ENCODE results near the gene HIVEP3. TPM values are rescaled to one million over a fixed set of nuclear protein-coding genes. Genes with fewer than 3 reads are reported as not detected.

Gene HIVEP3
- total and polyA plus RNA-seq, 2 experiments from 2014 or later = 0.57 to 5.9 TPM

GRCh38 chr1:41473738-41474362 is 444.9 kb downstream of the HIVEP3 start:
- TF ChIP-seq EZH2 (IDR thresholded peaks at IDR 0.05; ENCODE audit: borderline replicate concordance) (no peak), EZH2phosphoT487 (IDR thresholded peaks at IDR 0.05; ENCODE audit: low read depth, severe bottlenecking, unreplicated experiment) (no peak), CTCF (IDR thresholded peaks at IDR 0.05; ENCODE audit: poor library complexity) (no peak)
- 92% methylated on average over 6 of the region's 6 CpGs for WGBS (ENCODE audit: low lambda C conversion rate, missing lambda C conversion rate)
- H3K27ac ChIP-seq = peak overlapping the region; percentile 79
- H3K36me3 ChIP-seq (replicated peaks; ENCODE audit: insufficient read depth, low read depth) = no peaks in the 10 kb centered on the region
- H3K4me3 ChIP-seq = no peak overlapping the region
- H3K9me2 ChIP-seq (replicated peaks; ENCODE audit: insufficient read depth) = no peaks in the 10 kb centered on the region
- no peaks in the 10 kb centered on the region for H4K20me1 ChIP-seq (ENCODE audit: insufficient read depth, poor library complexity, severe bottlenecking)
- H3K27me3 ChIP-seq = no peaks in the 10 kb centered on the region
- H3K4me2 ChIP-seq = no peak overlapping the region
- no peak overlapping the region for H2AFZ ChIP-seq
- peaks cover 40% of the 10 kb centered on the region for H3K4me1 ChIP-seq (ENCODE audit: insufficient read depth)
- no peak for DNase-seq (ENCODE audit: low spot score)
- H3K79me2 ChIP-seq = no peaks in the 10 kb centered on the region
- H3K9me3 ChIP-seq (ENCODE audit: low read depth) = no peaks in the 10 kb centered on the region

- Histone ChIP-seq H3K27me3 (no peaks in the 10 kb centered on the region), H4K20me1 (ENCODE audit: insufficient read depth, poor library complexity, severe bottlenecking) (no peaks in the 10 kb centered on the region), H3K79me2 (no peaks in the 10 kb centered on the region), H3K36me3 (replicated peaks; ENCODE audit: insufficient read depth, low read depth) (no peaks in the 10 kb centered on the region), H3K9me3 (ENCODE audit: low read depth) (no peaks in the 10 kb centered on the region), H3K27ac (no peak overlapping the region), H2AFZ (no peak overlapping the region), H3K4me1 (ENCODE audit: insufficient read depth) (peaks cover 37% of the 10 kb centered on the region), H3K4me3 (no peak overlapping the region), H3K4me2 (no peak overlapping the region), H3K9me2 (replicated peaks; ENCODE audit: insufficient read depth) (no peaks in the 10 kb centered on the region)
- no peak for DNase-seq (ENCODE audit: low spot score)
- 96% methylated on average over 6 of the region's 6 CpGs for WGBS (ENCODE audit: low lambda C conversion rate, missing lambda C conversion rate)
- no peak for TF ChIP-seq CTCF (IDR thresholded peaks at IDR 0.05; ENCODE audit: poor library complexity)
- no peak for TF ChIP-seq EZH2phosphoT487 (IDR thresholded peaks at IDR 0.05; ENCODE audit: low read depth, severe bottlenecking, unreplicated experiment)
- no peak for TF ChIP-seq EZH2 (IDR thresholded peaks at IDR 0.05; ENCODE audit: borderline replicate concordance)
These were observed 447.1 kb downstream of the HIVEP3 start for GRCh38 chr1:41471658-41472057.

- DNase-seq (ENCODE audit: low spot score) = no peak
- no peak overlapping the region for H3K4me2 ChIP-seq
- H3K4me1 ChIP-seq (ENCODE audit: insufficient read depth) = peaks cover 25% of the 10 kb centered on the region
- H3K4me3 ChIP-seq = no peak overlapping the region
- no peaks in the 10 kb centered on the region for H3K79me2 ChIP-seq
- no peaks in the 10 kb centered on the region for H4K20me1 ChIP-seq (ENCODE audit: insufficient read depth, poor library complexity, severe bottlenecking)
- H3K36me3 ChIP-seq (replicated peaks; ENCODE audit: insufficient read depth, low read depth) = no peaks in the 10 kb centered on the region
- H3K9me2 ChIP-seq (replicated peaks; ENCODE audit: insufficient read depth) = no peaks in the 10 kb centered on the region
- no peak overlapping the region for H2AFZ ChIP-seq
- no peaks in the 10 kb centered on the region for H3K9me3 ChIP-seq (ENCODE audit: low read depth)
- no peak overlapping the region for H3K27ac ChIP-seq
- 84% methylated on average over 5 of the region's 5 CpGs for WGBS (ENCODE audit: low lambda C conversion rate, missing lambda C conversion rate)
- no peaks in the 10 kb centered on the region for H3K27me3 ChIP-seq
- TF ChIP-seq EZH2phosphoT487 (IDR thresholded peaks at IDR 0.05; ENCODE audit: low read depth, severe bottlenecking, unreplicated experiment) (no peak), CTCF (IDR thresholded peaks at IDR 0.05; ENCODE audit: poor library complexity) (no peak), EZH2 (IDR thresholded peaks at IDR 0.05; ENCODE audit: borderline replicate concordance) (no peak)
These were observed 449.0 kb downstream of the HIVEP3 start for GRCh38 chr1:41469706-41470105.
